SK-N-MC (cell line): Measurements from ENCODE around the gene POLR3E.
"Not testable (repeated sequence)": the region's sequence is repeated elsewhere in the genome, so short reads cannot be mapped to it uniquely, and the experiment has no call there.

ENCODE experiments used
- EZH2 ChIP-seq: fragments of 200-600 bp; sonication (generic); IDR thresholded peaks from one replicate; pipeline ENCODE4 v1.6.1; 2017; ENCODE audit warnings: antibody characterized with exemption
- FOXP2 ChIP-seq: optimal IDR thresholded peaks from 2 replicates; pipeline ENCODE3; 2011; ENCODE audit warnings: mild to moderate bottlenecking, moderate library complexity; ENCODE audit not compliant: insufficient read depth; ENCODE audit errors: extremely low read length, control extremely low read depth
- POLR2AphosphoS5 ChIP-seq: IDR thresholded peaks from 2 replicates; pipeline ENCODE4 v1.6.1; 2012; ENCODE audit warnings: mild to moderate bottlenecking, low read depth, low read length, borderline replicate concordance

- TF ChIP-seq EZH2, POLR2AphosphoS5, FOXP2: not testable (repeated sequence)
These were observed 53.8 kb downstream of the POLR3E start for GRCh38 chr16:22351017-22351416.
